Hepatocyte (in vitro differentiated cells): ENCODE data around the gene SPOUT1.

Source experiments
- CTCF ChIP-seq: fragments of 200-600 bp; sonication (generic); IDR thresholded peaks from 2 replicates; pipeline ENCODE4 v1.5.1; 2016; ENCODE audit warnings: antibody characterized with exemption, mild to moderate bottlenecking; ENCODE audit not compliant: poor library complexity
- EZH2 ChIP-seq: fragments of 200-600 bp; sonication (generic); IDR thresholded peaks from 2 replicates; pipeline ENCODE4 v1.6.1; 2016; ENCODE audit warnings: antibody characterized with exemption, mild to moderate bottlenecking, borderline replicate concordance
- EZH2phosphoT487 ChIP-seq: fragments of 200-600 bp; sonication (generic); IDR thresholded peaks from one replicate; pipeline ENCODE4 v1.6.1; 2018; ENCODE audit warnings: antibody characterized with exemption, mild to moderate bottlenecking, low read depth, moderate library complexity; ENCODE audit not compliant: unreplicated experiment, severe bottlenecking

GRCh38 chr9:128823362-128823902, 6.2 kb downstream of the SPOUT1 start:
- TF ChIP-seq CTCF (no peak), EZH2 (no peak), EZH2phosphoT487 (no peak)
